ENCODE data around the gene PEAR1. TPM values are rescaled to one million over a fixed set of nuclear protein-coding genes. Genes with fewer than 3 reads are reported as not detected.
A peak's percentile ranks its signal among the peaks of the same experiment; 100 is the strongest.

PEAR1 gene
- total RNA-seq, 3 donors from 2014 or later = 4.0 to 15.1 (median 6.2) TPM

DNA sequence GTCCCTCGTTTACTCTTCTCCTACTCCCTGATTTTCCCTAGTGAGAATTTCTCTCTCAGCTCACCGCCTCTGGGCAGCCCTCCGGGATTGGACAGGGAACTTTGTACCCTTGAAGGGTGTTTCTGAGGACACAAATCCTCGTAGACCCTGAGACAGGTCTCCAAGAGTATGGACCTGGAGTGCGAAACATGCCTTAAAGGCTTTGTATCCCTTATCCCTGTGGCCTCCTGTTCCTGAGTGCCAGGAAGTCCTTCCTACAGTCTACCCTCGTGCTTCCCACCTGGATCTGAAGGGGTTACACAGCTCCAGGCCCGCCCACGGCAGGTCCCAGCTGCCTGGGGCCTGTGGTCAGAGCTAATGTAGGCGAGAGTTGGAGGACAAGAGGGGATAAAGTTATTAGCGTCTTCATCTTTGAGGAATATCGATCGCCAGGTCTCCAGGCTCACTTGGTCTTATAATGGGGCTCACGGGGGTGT lies 7.6 kb upstream of the PEAR1 start:
- DNase-seq (ENCODE audit: low spot score in 2 of 2) = no peak
- Histone ChIP-seq H3K4me3 (no peak overlapping the region), H3K4me1 (no peaks in the 10 kb centered on the region), H3K9me3 (no peaks in the 10 kb centered on the region), H3K27me3 (peaks cover 0 to 6% of the 10 kb centered on the region in 2 donors), H3K27ac (peak overlapping the region in 1 of 2 donors; percentile 77), H3K36me3 (no peaks in the 10 kb centered on the region)
- TF ChIP-seq POLR2A (IDR thresholded peaks at IDR 0.05) = no peak
- TF ChIP-seq, protein P1, sequence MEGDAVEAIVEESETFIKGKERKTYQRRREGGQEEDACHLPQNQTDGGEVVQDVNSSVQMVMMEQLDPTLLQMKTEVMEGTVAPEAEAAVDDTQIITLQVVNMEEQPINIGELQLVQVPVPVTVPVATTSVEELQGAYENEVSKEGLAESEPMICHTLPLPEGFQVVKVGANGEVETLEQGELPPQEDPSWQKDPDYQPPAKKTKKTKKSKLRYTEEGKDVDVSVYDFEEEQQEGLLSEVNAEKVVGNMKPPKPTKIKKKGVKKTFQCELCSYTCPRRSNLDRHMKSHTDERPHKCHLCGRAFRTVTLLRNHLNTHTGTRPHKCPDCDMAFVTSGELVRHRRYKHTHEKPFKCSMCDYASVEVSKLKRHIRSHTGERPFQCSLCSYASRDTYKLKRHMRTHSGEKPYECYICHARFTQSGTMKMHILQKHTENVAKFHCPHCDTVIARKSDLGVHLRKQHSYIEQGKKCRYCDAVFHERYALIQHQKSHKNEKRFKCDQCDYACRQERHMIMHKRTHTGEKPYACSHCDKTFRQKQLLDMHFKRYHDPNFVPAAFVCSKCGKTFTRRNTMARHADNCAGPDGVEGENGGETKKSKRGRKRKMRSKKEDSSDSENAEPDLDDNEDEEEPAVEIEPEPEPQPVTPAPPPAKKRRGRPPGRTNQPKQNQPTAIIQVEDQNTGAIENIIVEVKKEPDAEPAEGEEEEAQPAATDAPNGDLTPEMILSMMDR (IDR thresholded peaks at IDR 0.05) = no peak
- TF ChIP-seq POLR2AphosphoS5 (IDR thresholded peaks at IDR 0.05) = no peak
- intact Hi-C loops (cut with DNase I; ENCODE audit: low total_unique reads) = loop anchor here (1.0 kb wide), 1 partner anchor 37 kb away; no protein-coding TSS in a partner anchor

DNA sequence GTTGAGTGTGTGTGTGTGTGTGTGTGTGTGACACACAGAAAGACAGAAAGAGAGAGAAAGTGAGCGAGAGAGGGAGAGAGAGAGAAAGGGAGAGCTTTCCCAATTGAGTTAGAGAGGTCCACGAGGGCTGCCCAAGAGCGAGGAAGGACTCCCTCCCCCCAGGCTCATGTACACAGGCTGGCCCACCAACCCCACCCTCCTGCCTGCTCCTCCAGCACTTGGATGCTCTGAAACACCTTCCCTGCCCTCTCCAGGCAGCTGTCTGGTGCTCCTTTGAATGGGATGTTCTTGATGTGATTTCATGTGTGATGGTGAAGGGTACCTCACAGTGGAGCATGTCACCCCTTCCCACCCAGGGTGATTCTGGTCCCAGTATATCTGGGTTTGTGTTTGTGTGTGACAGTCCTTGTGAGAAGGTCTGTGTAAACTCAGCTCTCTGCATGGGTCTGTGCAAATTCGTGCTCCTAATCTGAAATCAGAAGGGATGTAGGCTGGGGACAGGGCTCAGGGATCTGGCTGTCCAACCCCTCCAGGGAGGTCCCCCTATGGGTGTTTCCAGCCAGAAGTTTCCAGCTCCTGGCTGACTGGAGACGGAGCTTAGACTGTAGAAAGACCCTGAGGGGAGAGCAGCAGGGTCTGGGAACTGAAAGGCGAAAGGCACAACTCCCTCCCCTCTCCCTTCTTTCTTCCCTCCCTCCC lies 6.8 kb upstream of the PEAR1 start:
- no peaks in the 10 kb centered on the region for H3K9me3 ChIP-seq
- peaks cover 0 to 6% of the 10 kb centered on the region in 2 donors for H3K27me3 ChIP-seq
- no peak for DNase-seq (ENCODE audit: low spot score in 2 of 2)
- intact Hi-C loops (cut with DNase I; ENCODE audit: low total_unique reads) = no loop called here
- H3K4me1 ChIP-seq = no peaks in the 10 kb centered on the region
- no peaks in the 10 kb centered on the region for H3K36me3 ChIP-seq
- peak overlapping the region in 1 of 2 donors; percentile 77 for H3K27ac ChIP-seq
- H3K4me3 ChIP-seq = no peak overlapping the region
- no peak for TF ChIP-seq POLR2A (IDR thresholded peaks at IDR 0.05)

DNA sequence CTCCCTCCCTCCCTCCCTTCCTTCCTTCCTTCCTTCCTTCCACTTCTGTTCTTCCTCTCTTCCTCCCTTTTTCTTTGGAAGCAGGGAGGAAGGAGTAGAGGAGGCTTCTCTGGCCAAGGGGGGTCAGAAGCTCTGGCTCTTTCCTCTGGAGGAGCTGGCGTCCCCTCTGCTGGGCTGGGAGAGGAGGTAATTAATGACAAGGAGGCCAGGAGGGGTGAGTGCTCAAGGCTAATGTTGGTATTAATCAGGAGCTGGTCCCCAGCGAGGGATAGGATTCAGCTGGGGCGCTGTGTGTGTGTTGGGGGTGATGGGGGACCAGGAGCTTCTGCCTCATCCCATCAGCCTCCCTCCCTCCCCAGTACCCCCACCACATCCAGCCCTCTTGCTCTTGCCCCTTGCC lies 6.2 kb upstream of the PEAR1 start:
- TF ChIP-seq POLR2AphosphoS5 (IDR thresholded peaks at IDR 0.05) (no peak), POLR2A (IDR thresholded peaks at IDR 0.05) (no peak)
- TF ChIP-seq, protein P1 (IDR thresholded peaks at IDR 0.05) = no peak
- Histone ChIP-seq H3K9me3 (no peaks in the 10 kb centered on the region), H3K27me3 (peaks cover 0 to 6% of the 10 kb centered on the region in 2 donors), H3K4me1 (no peaks in the 10 kb centered on the region), H3K36me3 (no peaks in the 10 kb centered on the region), H3K27ac (peak overlapping the region in 1 of 2 donors; percentile 77), H3K4me3 (no peak overlapping the region)
- no peak for DNase-seq (ENCODE audit: low spot score in 2 of 2)
- intact Hi-C loops (cut with DNase I; ENCODE audit: low total_unique reads) = no loop called here

DNA sequence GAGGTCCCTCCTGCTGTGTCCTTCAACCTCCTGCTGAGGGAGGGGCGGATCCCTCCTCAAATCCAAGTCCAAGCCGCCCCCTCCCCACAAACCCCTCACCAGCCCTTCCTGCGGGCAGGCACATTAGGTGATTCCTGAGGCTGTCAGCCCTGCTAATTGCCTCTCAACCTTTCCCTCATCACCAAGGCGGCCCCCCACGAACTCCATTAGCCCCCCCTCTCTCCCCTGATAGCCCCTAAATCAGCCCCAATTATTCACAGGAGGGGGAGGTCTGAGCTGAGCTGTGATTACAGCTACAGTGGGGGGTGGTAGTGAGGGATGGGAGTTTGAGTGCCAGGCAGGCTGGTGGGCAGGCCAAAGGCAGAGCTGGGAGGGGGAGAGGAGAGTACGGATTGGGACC lies 5.8 kb upstream of the PEAR1 start:
- TF ChIP-seq POLR2AphosphoS5 (IDR thresholded peaks at IDR 0.05) (no peak), POLR2A (IDR thresholded peaks at IDR 0.05) (no peak)
- TF ChIP-seq, protein P1 (IDR thresholded peaks at IDR 0.05) = no peak
- intact Hi-C loops (cut with DNase I; ENCODE audit: low total_unique reads) = no loop called here
- Histone ChIP-seq H3K4me1 (no peaks in the 10 kb centered on the region), H3K27me3 (peaks cover 0 to 6% of the 10 kb centered on the region in 2 donors), H3K4me3 (no peak overlapping the region), H3K9me3 (no peaks in the 10 kb centered on the region), H3K36me3 (no peaks in the 10 kb centered on the region), H3K27ac (no peak overlapping the region)
- no peak for DNase-seq (ENCODE audit: low spot score in 2 of 2)

DNA sequence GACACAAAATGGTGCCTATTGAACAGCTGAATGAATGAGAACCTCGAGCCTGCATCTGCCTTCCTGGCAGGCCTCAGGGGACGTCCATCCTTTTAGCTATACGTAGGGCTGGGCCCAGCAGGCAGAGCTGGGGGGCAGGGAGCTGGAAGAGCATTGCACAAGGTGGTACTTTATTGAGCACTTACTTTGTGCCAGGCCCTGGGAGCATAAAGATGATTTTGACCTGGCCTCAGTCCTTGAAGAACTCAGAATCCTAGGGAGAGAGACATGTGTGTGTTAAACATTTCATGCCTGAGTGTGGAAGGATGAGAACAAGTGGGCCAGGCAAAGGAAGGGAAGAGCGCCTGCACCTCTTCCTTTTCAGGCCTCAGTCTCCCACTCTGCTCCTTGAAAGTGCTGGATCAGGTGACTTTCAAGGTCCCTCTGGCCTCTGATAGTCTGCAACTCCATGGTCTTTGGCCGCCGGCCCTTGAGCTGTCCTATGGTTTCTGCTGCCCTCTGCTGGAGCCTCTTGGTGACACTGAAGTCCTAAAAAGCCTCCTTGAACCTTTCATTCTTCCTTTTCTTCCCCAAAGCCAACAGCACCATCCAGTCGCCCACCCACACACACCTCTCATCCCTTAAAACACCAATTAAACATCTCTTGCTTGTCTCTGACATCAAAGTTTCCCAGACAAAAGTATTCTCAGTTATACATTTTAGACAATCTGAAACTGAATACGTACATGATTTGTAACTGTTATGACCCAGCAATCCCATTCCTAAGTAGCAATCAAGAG lies 3.5 kb upstream of the PEAR1 start:
- no peaks in the 10 kb centered on the region for H3K36me3 ChIP-seq
- peak; percentile 51 to 76 for DNase-seq (ENCODE audit: low spot score in 2 of 2)
- H3K4me1 ChIP-seq = no peaks in the 10 kb centered on the region
- H3K4me3 ChIP-seq = no peak overlapping the region
- no peaks in the 10 kb centered on the region for H3K9me3 ChIP-seq
- TF ChIP-seq, protein P1 (IDR thresholded peaks at IDR 0.05) = peak; percentile 32 to 78 (median 70)
- no peak for TF ChIP-seq POLR2A (IDR thresholded peaks at IDR 0.05)
- H3K27me3 ChIP-seq = peaks cover 0 to 12% of the 10 kb centered on the region in 2 donors
- intact Hi-C loops (cut with DNase I; ENCODE audit: low total_unique reads) = no loop called here
- H3K27ac ChIP-seq = no peak overlapping the region
